ENCODE results near the gene SEPTIN8. TPM values are rescaled to one million over a fixed set of nuclear protein-coding genes. Genes with fewer than 3 reads are reported as not detected.

The SEPTIN8 gene
- polyA plus RNA-seq, 3 donors = 78.6 to 82.1 (median 79.2) TPM

- DNase-seq (ENCODE audit: extremely low read depth in 1 of 11, low read depth in 9 of 11, low spot score in 4 of 11) = no peak
Measured at GRCh38 chr5:132791026-132791425, 14.0 kb upstream of the SEPTIN8 start.

- no peak for DNase-seq (ENCODE audit: extremely low read depth in 1 of 11, low read depth in 9 of 11, low spot score in 4 of 11)
Measured at GRCh38 chr5:132790201-132790865, 13.3 kb upstream of the SEPTIN8 start.

GRCh38 chr5:132788990-132789886 is 12.2 kb upstream of the SEPTIN8 start:
- no peak for DNase-seq (ENCODE audit: extremely low read depth in 1 of 11, low read depth in 9 of 11, low spot score in 4 of 11)

- no peak for DNase-seq (ENCODE audit: extremely low read depth in 1 of 11, low read depth in 9 of 11, low spot score in 4 of 11)
Measured at GRCh38 chr5:132788508-132788907, 11.5 kb upstream of the SEPTIN8 start.

- DNase-seq (ENCODE audit: extremely low read depth in 1 of 11, low read depth in 9 of 11, low spot score in 4 of 11) = no peak
Measured at GRCh38 chr5:132787076-132787475, 10.0 kb upstream of the SEPTIN8 start.

- DNase-seq (ENCODE audit: extremely low read depth in 1 of 11, low read depth in 9 of 11, low spot score in 4 of 11) = no peak
Measured at GRCh38 chr5:132785864-132786263, 8.8 kb upstream of the SEPTIN8 start.

- DNase-seq (ENCODE audit: extremely low read depth in 1 of 11, low read depth in 9 of 11, low spot score in 4 of 11) = no peak
Measured at GRCh38 chr5:132785365-132785764, 8.3 kb upstream of the SEPTIN8 start.

- DNase-seq (ENCODE audit: extremely low read depth in 1 of 11, low read depth in 9 of 11, low spot score in 4 of 11) = no peak
Measured at GRCh38 chr5:132782101-132782500, 5.1 kb upstream of the SEPTIN8 start.

GRCh38 chr5:132781029-132781428 is 4.0 kb upstream of the SEPTIN8 start:
- DNase-seq (ENCODE audit: extremely low read depth in 1 of 11, low read depth in 9 of 11, low spot score in 4 of 11) = no peak

GRCh38 chr5:132780577-132780976 is 3.5 kb upstream of the SEPTIN8 start:
- DNase-seq (ENCODE audit: extremely low read depth in 1 of 11, low read depth in 9 of 11, low spot score in 4 of 11) = no peak

GRCh38 chr5:132779961-132780360 is 2.9 kb upstream of the SEPTIN8 start:
- no peak for DNase-seq (ENCODE audit: extremely low read depth in 1 of 11, low read depth in 9 of 11, low spot score in 4 of 11)

GRCh38 chr5:132778856-132779255 is 1.8 kb upstream of the SEPTIN8 start:
- no peak for DNase-seq (ENCODE audit: extremely low read depth in 1 of 11, low read depth in 9 of 11, low spot score in 4 of 11)

GRCh38 chr5:132778129-132778528 is 1.1 kb upstream of the SEPTIN8 start:
- no peak for DNase-seq (ENCODE audit: extremely low read depth in 1 of 11, low read depth in 9 of 11, low spot score in 4 of 11)

GRCh38 chr5:132776938-132777208 is 166 bp downstream of the SEPTIN8 start:
- DNase-seq (ENCODE audit: extremely low read depth in 1 of 11, low read depth in 9 of 11, low spot score in 4 of 11) = no peak

GRCh38 chr5:132776131-132776937 is 705 bp downstream of the SEPTIN8 start:
- DNase-seq (ENCODE audit: extremely low read depth in 1 of 11, low read depth in 9 of 11, low spot score in 4 of 11) = peak in 2 of 11 donors; percentile 38 to 51

- peak in 2 of 11 donors; percentile 22 to 43 for DNase-seq (ENCODE audit: extremely low read depth in 1 of 11, low read depth in 9 of 11, low spot score in 4 of 11)
Measured at GRCh38 chr5:132775476-132775961, 1.5 kb downstream of the SEPTIN8 start.

- DNase-seq (ENCODE audit: extremely low read depth in 1 of 11, low read depth in 9 of 11, low spot score in 4 of 11) = no peak
Measured at GRCh38 chr5:132774896-132775295, 2.1 kb downstream of the SEPTIN8 start.

GRCh38 chr5:132774406-132774805 is 2.6 kb downstream of the SEPTIN8 start:
- no peak for DNase-seq (ENCODE audit: extremely low read depth in 1 of 11, low read depth in 9 of 11, low spot score in 4 of 11)

- no peak for DNase-seq (ENCODE audit: extremely low read depth in 1 of 11, low read depth in 9 of 11, low spot score in 4 of 11)
Measured at GRCh38 chr5:132773601-132774355, 3.3 kb downstream of the SEPTIN8 start.

Measured in renal cortex interstitium (tissue), 11 donors.